Left renal cortex interstitium (tissue), 4 donors: ENCODE data around the gene LIX1L. TPM values are rescaled to one million over a fixed set of nuclear protein-coding genes. Genes with fewer than 3 reads are reported as not detected.

Experiments used
- DNase-seq, 4 donors: peaks; one replicate each; pipeline ENCODE4 v3.0.0-alpha.2; 2013; ENCODE audit warnings: low read depth in 4 of 4, low spot score in 2 of 4, missing footprints in 1 of 4
- polyA plus RNA-seq, 4 donors: library from polyadenylated mRNA; unstranded; fragments of 120-200 nt; gene quantifications; one replicate each; pipeline ENCODE4 v1.2.1, GENCODE V29; 2013; ENCODE audit not compliant: insufficient read length in 4 of 4

The LIX1L gene
- polyA plus RNA-seq, 4 donors: 23.9 to 28.0 (median 25.3) TPM

DNA sequence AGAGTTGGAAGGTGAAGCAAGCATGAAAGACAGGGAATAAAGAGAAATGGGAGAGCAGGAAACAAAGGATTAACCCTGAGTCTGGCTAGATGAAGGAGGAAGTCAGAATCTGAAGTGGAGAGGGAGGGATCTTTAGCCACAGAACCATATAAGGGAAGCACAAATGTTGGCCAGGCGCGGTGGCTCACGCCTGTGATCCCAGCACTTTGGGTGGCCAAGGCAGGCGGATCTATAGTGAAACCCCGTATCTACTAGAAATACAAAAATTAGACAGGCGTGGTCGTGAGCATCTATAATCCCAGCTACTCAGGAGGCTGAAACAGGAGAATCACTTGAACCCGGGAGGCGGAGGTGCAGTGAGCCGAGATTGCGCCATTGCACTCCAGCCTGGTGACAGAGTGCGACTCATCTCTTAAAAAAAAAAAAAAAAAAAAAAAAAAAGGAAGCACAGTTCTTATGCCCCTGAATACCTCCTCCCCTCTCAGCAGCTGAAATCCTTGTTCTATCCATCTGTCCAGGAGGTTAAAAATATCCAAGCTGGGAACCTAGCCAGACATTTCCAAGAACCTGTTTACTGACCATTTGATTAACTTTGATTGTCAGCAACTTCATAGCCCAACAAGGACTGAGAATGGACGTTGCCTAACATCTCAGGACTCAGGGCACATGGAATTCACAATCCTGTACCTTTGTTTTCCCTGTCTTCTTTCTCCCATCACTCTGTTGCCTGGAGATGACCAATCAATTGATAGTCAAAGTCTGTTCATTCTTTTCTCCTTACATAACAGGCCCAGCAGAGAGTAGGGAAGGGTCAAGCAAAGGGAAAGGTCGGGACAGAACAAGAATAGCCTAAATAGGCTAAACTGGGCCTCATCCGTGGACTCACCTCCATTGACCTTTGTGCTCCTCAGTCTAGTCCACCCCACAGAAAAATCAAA, 28.0 kb upstream of the LIX1L start:
- no peak for DNase-seq

DNA sequence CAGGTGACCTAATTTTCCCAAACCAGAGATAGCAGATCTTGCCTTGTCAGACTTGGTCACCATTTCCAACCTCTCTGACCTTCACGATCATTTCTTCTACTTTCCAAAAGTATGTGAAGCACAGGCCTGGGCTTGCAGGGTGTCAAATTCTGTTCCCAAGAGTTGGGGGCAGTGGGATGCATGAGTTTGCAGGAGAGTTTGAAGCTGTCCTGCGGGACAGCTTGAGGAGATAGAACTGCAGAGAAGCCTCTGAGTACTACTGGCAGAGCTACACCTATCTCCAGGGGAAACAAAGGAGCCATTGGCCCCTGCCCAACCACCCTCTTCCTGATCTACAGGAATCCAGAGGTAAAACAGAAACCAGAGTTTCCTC, 27.3 kb upstream of the LIX1L start:
- DNase-seq: no peak

DNA sequence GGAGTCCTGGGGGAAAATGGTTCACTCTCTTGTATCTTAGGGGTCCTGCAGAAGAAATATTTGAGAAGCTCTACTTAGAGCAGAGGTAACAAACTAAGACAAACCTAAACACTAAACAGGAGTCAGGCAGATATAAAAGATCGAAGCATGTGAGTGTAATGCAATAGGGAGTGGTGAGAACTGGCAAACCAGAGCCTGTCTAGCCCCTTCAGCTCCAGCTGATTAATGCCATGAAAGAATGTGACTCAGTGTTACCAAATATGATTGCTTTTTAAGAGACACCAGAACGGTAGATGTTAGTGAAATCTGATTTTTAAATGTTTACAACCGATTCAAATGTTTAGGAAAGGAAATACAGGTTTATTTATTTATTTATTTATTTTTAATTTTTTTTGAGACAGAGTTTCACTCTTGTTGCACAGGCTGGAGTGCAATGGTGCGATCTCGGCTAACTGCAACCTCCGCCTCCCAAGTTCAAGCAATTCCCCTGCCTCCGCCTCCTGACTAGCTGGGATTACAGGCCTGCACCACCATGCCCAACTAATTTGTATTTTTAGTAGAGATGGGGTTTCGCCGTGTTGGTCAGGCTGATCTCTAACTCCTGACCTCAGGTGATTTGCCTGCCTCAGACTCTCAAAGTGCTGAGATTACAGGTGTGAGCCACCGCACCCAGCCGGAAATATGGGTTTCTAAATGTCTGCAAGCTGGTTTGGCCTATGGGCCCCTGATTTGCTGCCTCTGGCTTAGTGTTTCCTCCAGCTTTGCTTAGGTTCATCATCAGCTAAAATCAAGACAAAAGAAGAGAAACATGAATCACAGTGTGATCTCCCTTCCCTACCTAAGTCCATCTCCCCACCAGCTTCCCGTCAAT, 26.4 kb upstream of the LIX1L start:
- DNase-seq: no peak

DNA sequence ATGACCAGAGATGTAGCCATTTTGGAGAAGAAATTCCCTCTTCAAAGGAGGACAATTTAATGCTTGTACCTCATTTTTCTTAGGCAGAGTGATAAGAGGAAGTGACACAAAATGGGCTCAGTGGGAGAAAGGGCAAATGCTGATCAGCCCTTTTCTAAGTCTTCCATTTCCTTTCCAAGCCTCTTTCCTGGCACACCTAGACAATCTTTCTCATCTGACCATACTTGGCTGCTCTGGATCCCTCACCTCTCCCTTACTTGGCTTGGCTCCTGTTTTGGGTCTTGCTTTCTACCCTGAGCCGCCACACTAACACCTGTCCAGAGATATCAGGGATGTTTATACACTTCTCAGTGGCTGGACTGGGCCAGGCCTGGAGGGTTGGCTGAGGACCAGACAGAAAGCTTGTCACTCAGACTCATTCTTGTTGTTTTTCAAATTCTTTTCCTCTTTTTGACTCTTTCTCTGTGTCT, 25.4 kb upstream of the LIX1L start:
- no peak for DNase-seq

DNA sequence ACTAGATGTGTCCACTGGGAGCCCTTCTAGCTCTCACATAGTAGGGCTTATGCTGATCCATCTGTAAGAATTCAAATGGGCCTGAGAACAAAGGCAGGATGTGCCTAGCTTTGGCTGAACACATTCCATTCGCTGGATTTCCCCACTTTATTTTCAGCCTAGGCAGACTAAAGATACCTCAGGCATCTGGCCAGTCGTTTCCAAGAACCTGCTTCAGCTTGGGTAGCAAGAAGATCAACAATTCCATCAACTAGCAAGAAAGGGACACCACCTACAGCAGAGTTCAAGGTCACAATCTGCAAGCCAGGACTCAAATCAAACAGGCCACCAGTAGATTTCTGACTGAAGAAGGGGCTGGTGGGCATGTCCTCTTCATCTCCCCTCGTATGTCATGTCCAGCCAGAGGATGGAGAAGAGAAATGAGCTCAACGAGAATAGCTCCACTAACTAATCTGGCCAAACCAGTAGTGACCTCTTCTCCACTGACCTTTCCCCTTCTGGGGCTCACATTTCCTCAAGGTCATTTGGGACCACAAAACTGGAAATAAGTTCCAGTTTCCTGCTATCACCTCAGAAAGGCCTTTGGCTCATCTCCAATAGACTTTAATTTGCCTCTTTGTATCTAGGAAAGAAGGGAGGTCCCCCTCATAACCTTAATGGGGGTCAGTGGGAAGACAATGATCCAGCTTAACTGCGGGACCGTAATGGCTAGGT, 24.4 kb upstream of the LIX1L start:
- no peak for DNase-seq

DNA sequence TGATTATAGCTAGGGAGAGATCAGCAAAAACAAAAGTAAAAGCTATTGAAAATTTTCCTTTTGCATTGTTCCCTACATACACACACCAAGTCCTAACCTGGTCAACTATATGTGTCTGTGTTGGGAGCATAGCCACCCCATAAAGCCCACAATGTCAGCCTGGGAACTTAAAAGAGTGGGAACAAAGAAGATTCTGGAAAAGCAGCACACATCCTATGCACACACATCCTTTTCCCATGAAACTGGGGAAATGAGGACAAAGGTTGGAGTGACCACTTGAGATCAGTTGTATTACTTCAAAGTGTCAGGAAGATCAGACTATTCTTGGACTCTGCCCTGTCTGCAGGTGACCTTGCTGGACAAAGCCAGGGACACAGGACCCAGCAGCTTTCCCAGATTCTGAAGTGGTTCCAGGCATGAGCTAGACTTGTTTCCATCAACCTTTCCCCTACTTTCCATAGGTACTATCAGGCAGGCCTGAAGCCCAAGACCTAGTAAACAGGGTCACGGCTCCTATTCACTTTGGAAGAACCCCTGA, 22.7 kb upstream of the LIX1L start:
- DNase-seq: no peak

DNA sequence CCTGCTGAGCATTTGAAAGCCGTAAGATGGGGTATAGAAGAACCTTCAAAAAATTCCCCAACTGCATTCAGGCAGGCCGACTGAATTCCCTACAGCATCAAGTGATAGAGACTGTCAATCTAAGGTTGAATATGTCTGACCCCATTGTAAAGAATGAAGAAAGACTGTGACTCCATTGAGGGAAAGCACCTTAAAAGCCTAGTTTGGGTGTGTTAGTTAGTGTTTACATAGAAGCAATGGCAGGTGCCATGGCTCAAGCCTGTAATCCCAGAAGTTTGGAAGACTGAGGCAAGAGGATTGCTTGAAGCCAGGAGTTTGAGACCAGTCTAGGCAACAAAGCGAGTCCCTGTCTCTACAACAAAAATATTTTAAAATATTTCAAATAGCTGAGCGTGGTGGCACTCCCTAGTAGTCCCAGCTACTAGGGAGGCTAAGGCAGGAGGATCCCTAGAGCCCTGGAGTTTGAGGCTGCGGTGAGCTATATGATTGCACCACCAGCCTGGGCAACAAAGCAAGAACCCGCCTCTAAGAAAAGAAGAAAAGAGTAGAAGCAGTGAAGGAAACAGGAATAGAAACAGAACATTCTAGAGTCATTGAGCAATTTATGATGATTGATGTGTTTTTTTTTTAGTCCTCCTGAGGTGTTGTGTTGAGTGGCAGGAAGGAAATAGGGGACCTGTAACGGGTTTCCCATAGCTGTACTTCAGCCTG, 22.1 kb upstream of the LIX1L start:
- DNase-seq: no peak

DNA sequence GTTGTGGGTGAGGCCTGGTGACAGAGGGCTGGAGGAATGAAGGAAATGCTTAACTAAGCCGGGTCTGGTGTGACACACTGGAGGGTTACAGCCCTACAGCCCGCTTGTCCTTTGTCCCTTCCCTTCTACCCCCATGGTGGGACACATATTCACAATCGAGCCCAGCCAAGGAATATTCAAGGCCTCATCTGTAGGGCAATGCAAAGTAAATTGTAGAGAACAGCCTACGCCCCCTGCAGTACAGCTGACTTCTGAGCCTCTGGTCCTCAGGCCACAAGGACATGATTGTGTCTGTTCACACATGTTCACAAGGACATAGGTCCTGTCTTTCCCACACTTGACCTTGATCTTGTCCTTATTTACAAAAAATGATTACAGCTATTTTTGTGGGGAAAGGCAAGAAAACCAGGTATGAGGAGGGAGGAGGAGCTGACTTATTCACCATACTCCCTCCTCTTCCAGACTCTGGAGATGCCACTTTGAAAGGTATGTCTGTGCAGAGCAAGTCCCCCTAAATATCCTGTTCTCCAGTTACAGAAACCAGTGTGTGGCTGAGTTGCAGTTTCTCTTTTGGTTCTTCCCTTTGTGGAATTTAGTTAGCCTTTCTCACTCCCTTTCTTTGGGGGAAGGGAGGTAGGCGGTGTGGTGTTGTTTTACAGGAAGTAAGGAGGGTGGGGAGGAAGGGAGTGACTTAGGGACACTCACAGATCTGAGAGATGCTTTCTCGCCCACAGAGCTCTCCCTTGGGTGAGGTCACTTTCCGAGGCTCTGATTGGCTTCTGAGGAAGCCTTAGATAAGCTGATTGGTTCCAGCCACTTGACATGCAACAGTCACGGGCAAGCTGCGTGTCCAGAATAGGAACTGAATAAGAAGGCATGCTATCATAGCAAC, 21.3 kb upstream of the LIX1L start:
- DNase-seq: peak; percentile 93 to 98 (median 96)

DNA sequence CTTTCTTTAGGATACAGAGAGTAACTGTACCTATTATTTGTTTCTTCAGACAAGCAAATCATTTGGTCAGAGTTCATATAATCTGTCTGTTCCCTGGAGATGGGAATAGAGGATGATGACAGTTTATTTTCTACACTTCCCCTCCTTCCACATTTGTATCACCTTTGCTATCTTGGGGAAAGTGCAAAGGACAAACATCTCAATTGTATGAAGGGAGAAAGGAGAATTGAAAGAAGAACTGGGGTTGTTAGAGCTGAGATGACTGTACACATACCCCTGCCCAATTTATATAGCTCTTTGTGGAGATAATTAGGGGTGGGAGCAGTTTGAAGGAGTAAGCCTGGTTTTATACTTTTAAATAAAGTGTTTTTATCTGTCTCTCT, 20.6 kb upstream of the LIX1L start:
- DNase-seq: no peak

DNA sequence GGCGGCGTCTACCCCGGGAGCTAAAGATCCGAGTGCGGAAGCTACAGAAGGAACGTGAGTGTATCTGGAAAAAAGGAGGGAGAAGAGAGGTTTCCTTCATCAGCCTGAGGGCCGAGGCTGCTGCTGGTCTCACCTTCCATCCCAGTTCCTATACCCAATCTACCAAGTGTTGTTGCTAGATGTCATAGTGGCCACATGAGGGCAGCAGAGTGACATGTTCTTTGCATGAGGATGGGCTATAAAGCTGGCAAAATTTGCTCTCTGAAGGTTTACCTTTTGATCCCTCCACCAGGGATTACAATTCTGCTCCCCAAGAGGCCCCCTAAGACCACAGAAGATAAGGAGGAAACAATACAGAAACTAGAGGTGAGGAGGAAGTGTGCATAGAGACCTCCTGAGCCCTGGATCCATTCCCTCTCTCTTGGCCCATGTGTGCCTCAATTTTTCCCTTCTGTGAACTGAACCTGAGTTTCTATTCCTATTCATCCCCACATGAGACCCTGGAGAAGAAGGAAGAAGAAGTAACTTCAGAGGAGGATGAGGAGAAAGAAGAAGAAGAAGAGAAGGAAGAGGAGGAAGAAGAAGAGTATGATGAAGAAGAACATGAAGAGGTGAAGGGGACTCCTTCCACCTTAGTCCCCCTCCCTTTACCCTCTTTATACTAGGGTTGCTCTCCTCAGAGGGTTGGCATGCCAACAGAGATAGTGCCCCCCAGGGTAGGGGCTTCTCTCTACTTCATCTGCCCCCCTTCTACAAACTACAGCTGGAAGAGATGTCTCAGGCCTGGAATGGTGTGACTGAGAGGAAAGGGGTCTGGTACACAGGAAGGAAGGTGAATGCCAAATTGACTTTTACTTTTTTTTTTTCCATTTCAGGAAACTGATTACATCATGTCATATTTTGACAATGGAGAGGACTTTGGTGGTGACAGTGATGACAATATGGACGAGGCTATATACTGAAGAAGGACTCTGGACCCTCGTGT, 20.0 kb upstream of the LIX1L start:
- no peak for DNase-seq

DNA sequence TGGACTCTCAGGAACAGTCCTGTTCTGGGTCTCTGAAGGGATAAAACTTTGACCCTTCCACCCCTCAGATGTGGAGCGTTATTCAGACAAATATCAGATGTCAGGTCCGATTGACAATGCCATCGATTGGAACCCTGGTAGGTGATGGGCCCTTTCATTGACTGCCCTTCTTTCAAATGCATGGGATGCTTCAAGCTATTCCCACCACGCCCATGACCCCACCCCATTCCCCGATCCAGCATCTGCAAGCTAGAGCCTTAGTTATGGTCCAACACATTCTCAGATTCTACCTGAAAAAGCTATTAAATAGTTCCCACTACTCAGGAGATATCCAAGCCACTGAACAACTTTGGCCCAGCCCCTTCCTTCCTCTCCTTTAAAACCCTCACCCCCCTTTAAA, 19.2 kb upstream of the LIX1L start:
- DNase-seq: no peak

DNA sequence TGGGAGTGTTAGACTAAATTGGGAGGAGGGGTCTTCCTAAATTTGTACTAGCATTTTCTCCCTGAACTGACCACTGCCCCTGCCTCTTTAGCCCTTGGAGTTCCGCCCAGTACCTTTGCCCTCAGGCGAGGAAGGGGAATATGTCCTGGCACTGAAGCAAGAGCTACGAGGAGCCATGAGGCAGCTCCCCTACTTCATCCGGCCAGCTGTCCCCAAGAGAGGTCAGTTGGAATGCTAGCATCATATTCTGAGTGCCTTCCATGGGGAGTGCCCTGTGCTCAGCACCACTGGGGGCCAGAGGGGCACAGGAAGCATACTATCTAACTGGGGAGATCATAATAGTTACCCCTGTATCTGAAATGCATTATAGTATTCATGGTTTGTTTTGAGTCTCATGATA, 17.4 kb upstream of the LIX1L start:
- no peak for DNase-seq

DNA sequence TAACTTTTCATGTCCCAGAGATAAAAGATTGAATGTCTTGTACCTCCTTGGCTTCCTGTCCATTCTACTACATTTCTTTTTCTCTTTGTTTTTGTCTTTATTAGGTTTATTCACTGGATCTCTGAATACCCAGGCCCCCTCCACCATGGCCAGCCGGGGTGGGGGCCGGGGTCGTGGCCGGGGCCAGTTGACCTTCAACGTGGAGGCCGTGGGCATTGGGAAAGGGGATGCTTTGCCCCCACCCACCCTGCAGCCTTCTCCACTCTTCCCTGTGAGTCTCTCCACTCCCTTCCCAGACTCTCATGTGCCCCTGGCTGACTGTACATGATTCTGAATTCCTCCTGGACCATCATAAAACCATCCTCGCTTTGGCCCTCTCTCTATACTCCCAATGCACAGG, 16.9 kb upstream of the LIX1L start:
- DNase-seq: no peak

DNA sequence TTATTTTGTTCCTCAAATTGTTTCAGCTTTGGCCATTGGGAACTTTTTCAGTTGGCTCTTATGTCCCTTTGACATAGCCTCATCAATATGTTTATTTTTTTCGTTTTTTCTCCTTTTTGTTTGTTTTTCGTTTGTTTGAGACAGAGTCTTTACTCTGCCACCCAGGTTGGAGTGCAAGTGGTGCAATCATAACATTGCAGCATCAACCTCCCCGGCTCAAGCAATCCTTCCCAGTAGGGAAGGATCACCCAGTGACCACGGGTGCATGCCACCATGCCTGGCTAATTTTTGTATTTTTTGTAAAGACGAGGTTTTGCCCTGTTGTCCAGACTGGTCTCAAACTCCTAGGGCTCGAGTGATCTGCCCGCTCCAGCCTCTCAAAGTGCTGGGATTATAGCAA, 14.8 kb upstream of the LIX1L start:
- no peak for DNase-seq

DNA sequence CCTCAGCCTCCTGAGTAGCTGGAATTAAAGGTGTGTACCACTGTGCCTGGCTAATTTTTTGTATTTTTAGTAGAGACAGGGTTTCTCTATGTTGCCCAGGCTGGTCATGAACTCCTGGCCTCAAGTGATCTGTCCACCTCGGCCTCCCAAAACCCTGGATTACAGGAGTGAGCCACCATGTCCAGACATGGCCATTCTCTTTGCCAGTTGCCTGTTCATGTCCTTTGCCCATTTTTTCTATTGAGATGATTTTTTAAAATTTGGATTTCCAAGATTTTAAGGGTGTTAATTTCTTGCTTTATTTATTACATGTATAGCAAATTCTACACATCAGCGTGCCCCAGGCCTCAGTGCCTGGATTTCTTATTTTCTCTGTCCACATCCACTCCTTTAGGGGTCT, 9.5 kb upstream of the LIX1L start:
- DNase-seq: no peak

DNA sequence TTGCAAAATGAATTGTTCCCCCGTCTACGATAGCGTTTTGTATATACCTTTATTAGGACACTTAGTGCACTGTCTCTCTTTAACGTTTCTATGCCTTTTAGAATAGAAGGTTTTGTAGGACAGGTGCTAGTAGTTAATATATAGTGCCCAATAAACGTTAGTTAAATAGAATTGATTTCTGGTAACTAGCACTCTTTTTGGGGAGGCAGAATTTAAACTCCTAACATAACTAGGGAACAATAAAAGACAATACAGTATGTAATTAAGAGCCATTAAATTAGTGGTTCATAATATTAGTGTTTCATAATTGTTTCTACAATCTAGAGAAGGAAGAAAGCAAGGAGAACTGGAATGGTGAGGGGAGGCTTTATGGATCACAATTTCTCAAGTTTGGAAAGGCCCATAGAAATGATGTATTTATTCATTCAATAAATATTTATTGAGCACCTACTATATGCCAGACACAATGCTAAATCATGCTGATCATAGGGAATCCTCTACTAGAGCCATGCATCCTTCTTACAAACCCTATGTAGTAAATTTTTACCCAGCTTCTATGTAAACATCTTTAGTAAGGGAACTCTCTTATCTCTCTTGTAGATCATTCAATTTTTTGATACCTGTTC, 7.4 kb upstream of the LIX1L start:
- DNase-seq: no peak

DNA sequence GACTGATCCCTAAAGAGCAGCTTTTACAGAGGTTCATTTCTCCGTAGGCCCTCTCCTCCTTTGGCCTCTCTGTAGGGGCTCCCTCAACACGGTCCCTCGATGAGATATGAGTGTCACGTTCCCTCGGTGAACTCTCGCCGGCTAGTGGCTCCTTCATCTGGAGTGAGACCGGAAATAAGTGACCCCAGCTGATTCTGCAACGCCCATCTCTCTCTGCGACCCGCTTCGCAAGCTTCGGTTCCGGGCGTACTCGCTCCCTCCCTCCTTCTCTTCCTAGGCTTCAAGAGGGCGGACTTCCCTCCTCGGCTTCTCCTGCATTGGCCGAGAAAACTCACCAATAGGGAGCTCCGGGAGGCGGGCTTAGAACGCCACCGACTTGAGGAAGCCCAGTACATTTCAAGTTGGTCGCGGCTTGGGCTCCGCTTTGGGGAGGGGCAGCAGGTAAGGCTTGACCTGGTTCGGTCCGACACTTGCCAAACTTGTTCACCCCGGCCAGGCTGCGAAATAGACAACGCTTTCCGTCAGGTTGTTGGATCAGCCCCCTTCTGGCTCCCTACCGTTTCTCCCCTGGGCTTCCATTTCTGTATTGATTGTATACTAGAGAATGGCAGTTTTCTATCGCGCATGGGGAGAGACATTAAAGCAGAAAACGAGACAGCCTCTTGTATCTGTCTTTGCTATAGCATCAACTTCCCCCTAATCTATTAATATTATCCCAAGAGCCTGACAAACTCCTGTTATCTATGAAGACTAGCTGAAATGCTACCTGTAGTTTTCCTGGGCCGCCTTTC, 6.7 kb upstream of the LIX1L start, which contains the start of the genes ANKRD34A and POLR3GL:
Gene ANKRD34A, minus strand, starts transcription at position 248 of the 791 bp plus-strand sequence. CDS start 2,816 bp downstream, outside the sequence.
Gene POLR3GL, plus strand, starts transcription at position 363 of the 791 bp plus-strand sequence. CDS start 10,176 bp downstream, outside the sequence.
- peak in 3 of 4 donors; percentile 88 to 96 (median 89) for DNase-seq
